OCI-LY3 (cell line): ENCODE measurements around the gene CDH15.

Experiments
- H2AFZ ChIP-seq: fragments of 200-600, 300-600 bp; shearing (Covaris generic); 2 replicates; pipeline ENCODE4 v1.6.0; 2014; ENCODE audit warnings: antibody characterized with exemption, low read depth, low read length
- H3K27ac ChIP-seq: fragments of 200-600, 300-600 bp; sonication (generic); 2 replicates; pipeline ENCODE4 v1.5.1; 2014; ENCODE audit warnings: mild to moderate bottlenecking, low read length, moderate library complexity, mixed read lengths
- H3K27me3 ChIP-seq: fragments of 200-600, 300-600 bp; sonication (generic); 2 replicates; pipeline ENCODE4 v1.6.1; 2014; ENCODE audit warnings: low read depth, low read length, mixed read lengths
- H3K36me3 ChIP-seq: fragments of 200-600, 300-600 bp; sonication (generic); replicated peaks from 2 replicates; pipeline ENCODE3; 2014; ENCODE audit warnings: low read depth, low read length, mixed read lengths
- H3K4me1 ChIP-seq: fragments of 300-600, 200-600 bp; sonication (generic); 2 replicates; pipeline ENCODE4 v1.6.1; 2014; ENCODE audit warnings: low read length, mixed read lengths
- H3K4me2 ChIP-seq: fragments of 200-600, 300-600 bp; sonication (generic); 2 replicates; pipeline ENCODE4 v1.6.1; 2014; ENCODE audit warnings: low read length, mixed read lengths
- H3K4me3 ChIP-seq: fragments of 300-600, 200-600 bp; sonication (generic); 2 replicates; pipeline ENCODE4 v1.5.1; 2014; ENCODE audit warnings: antibody characterized with exemption, mild to moderate bottlenecking, low read length, moderate library complexity
- H3K79me2 ChIP-seq: fragments of 300-600, 200-600 bp; shearing (Covaris generic); 2 replicates; pipeline ENCODE4 v1.6.1; 2014; ENCODE audit warnings: mild to moderate bottlenecking, low read length, mixed read lengths
- H3K9ac ChIP-seq: fragments of 300-600, 200-600 bp; shearing (Covaris generic); 2 replicates; pipeline ENCODE4 v1.6.0; 2014; ENCODE audit warnings: mild to moderate bottlenecking, low read length, moderate library complexity
- H3K9me3 ChIP-seq: fragments of 200-600, 300-600 bp; shearing (Covaris generic); 2 replicates; pipeline ENCODE4 v1.6.1; 2014; ENCODE audit warnings: low read length, mixed read lengths; ENCODE audit not compliant: insufficient read depth
- H4K20me1 ChIP-seq: fragments of 200-600, 300-600 bp; sonication (generic); 2 replicates; pipeline ENCODE4 v1.6.1; 2016; ENCODE audit warnings: low read length, mixed read lengths; ENCODE audit not compliant: insufficient read depth
- CTCF ChIP-seq: fragments of 200-600, 300-600 bp; sonication (generic); IDR thresholded peaks from 2 replicates; pipeline ENCODE4 v1.5.1; 2014; ENCODE audit warnings: antibody characterized with exemption, low read length, low read depth
- EZH2phosphoT487 ChIP-seq: fragments of 200-600 bp; shearing (Covaris generic); IDR thresholded peaks from 2 replicates; pipeline ENCODE4 v1.6.1; 2018; ENCODE audit warnings: antibody characterized with exemption, mixed run types, low read depth

The CDH15 gene

GRCh38 chr16:89135971-89136765, 35.4 kb upstream of the CDH15 start:
- Histone ChIP-seq H3K36me3 (peaks cover 36% of the 10 kb centered on the region), H3K4me3 (no peak overlapping the region), H3K27me3 (no peaks in the 10 kb centered on the region), H3K79me2 (no peaks in the 10 kb centered on the region; the same call in 1 of the 2 replicates), H3K4me2 (no peak overlapping the region), H2AFZ (no peak overlapping the region), H3K9me3 (no peaks in the 10 kb centered on the region), H3K27ac (no peak overlapping the region), H3K9ac (no peak overlapping the region), H3K4me1 (no peaks in the 10 kb centered on the region), H4K20me1 (no peaks in the 10 kb centered on the region)
- TF ChIP-seq CTCF (no peak), EZH2phosphoT487 (no peak)

- TF ChIP-seq EZH2phosphoT487 (no peak), CTCF (no peak)
- Histone ChIP-seq H3K27ac (no peak overlapping the region), H4K20me1 (no peaks in the 10 kb centered on the region), H3K36me3 (peaks cover 39% of the 10 kb centered on the region), H3K9ac (no peak overlapping the region), H3K4me1 (no peaks in the 10 kb centered on the region), H2AFZ (no peak overlapping the region), H3K79me2 (no peaks in the 10 kb centered on the region), H3K27me3 (no peaks in the 10 kb centered on the region), H3K9me3 (no peaks in the 10 kb centered on the region), H3K4me2 (no peak overlapping the region), H3K4me3 (no peak overlapping the region)
These were observed 34.6 kb upstream of the CDH15 start for GRCh38 chr16:89136931-89137330.

GRCh38 chr16:89137666-89138512, 33.7 kb upstream of the CDH15 start:
- Histone ChIP-seq H3K27ac (no peak overlapping the region), H2AFZ (no peak overlapping the region), H3K4me2 (no peak overlapping the region), H4K20me1 (no peaks in the 10 kb centered on the region), H3K9me3 (no peaks in the 10 kb centered on the region), H3K27me3 (no peaks in the 10 kb centered on the region), H3K36me3 (peaks cover 37% of the 10 kb centered on the region), H3K4me3 (no peak overlapping the region), H3K79me2 (no peaks in the 10 kb centered on the region), H3K4me1 (no peaks in the 10 kb centered on the region), H3K9ac (no peak overlapping the region)
- no peak for TF ChIP-seq CTCF
- TF ChIP-seq EZH2phosphoT487: no peak

GRCh38 chr16:89138513-89138795, 33.1 kb upstream of the CDH15 start:
- no peaks in the 10 kb centered on the region for H3K4me1 ChIP-seq
- H3K4me3 ChIP-seq: no peak overlapping the region
- peaks cover 32% of the 10 kb centered on the region for H3K36me3 ChIP-seq
- no peak overlapping the region for H3K4me2 ChIP-seq
- no peaks in the 10 kb centered on the region for H3K79me2 ChIP-seq
- no peak for TF ChIP-seq EZH2phosphoT487
- TF ChIP-seq CTCF: no peak
- H4K20me1 ChIP-seq: no peaks in the 10 kb centered on the region
- no peak overlapping the region for H3K9ac ChIP-seq
- no peak overlapping the region for H2AFZ ChIP-seq
- H3K27ac ChIP-seq: no peak overlapping the region
- no peaks in the 10 kb centered on the region for H3K27me3 ChIP-seq
- H3K9me3 ChIP-seq: no peaks in the 10 kb centered on the region
